Neural crest cell (in vitro differentiated cells): ENCODE results near the gene SLC38A2. TPM values are rescaled to one million over a fixed set of nuclear protein-coding genes. Genes with fewer than 3 reads are reported as not detected.

Experiments used
- DNase-seq: peaks from one replicate; pipeline ENCODE4 v3.0.0; 2021; ENCODE audit warnings: low read depth, mixed read lengths, low spot score
- H3K27ac Mint-ChIP-seq: one replicate; pipeline ENCODE4 v1.8.0; 2021; ENCODE audit warnings: mild to moderate bottlenecking, mixed read lengths; ENCODE audit not compliant: unreplicated experiment
- H3K27me3 Mint-ChIP-seq: 2 replicates; pipeline ENCODE4 v1.8.0; 2021; ENCODE audit warnings: low read depth, mild to moderate bottlenecking, mixed read lengths
- H3K36me3 Mint-ChIP-seq: 2 replicates; pipeline ENCODE4 v1.8.0; 2021; ENCODE audit warnings: low read depth, mild to moderate bottlenecking, mixed read lengths
- H3K4me1 Mint-ChIP-seq: 2 replicates; pipeline ENCODE4 v1.8.0; 2021; ENCODE audit warnings: mixed read lengths
- H3K4me3 Mint-ChIP-seq: one replicate; pipeline ENCODE4 v1.8.0; 2021; ENCODE audit warnings: mild to moderate bottlenecking, mixed read lengths
- H3K9me3 Mint-ChIP-seq: 2 replicates; pipeline ENCODE4 v1.8.0; 2021; ENCODE audit warnings: mixed read lengths
- total RNA-seq: library from RNA; stranded (reverse); gene quantifications from 2 replicates; pipeline ENCODE4 v1.2.1, GENCODE V29; 2021
- TF ChIP-seq, protein P1 (sequence below): fragments of 200-600 bp; sonication (generic); conservative IDR thresholded peaks from 2 replicates; pipeline ENCODE4 v1.5.0; 2021; ENCODE audit warnings: antibody characterized with exemption, mild to moderate bottlenecking

The SLC38A2 gene
- total RNA-seq, 1 donor from 2014 or later, result 186 TPM

DNA sequence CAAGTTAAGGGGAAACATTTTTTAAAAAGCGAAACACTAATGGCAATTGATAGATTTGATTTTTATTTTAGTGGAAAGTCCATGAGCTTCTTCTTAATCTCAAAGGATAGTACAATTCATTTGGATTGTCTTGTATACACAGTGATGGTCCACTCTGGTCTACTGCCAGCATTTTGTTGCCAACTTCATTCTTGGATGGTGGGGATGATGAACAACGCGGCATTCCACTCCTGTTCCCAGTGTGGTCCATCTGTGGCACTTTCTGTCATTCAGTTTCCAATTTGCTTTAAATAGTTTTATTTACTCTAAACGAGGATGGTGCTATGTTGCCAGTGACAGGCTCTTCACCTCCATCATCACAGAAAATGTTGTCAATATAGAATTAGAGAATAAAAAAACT, 40.3 kb upstream of the SLC38A2 start:
- Mint-ChIP-seq H3K27ac (no peak overlapping the region), H3K36me3 (no peaks in the 10 kb centered on the region), H3K4me1 (peaks cover 3% of the 10 kb centered on the region), H3K27me3 (peaks cover 11% of the 10 kb centered on the region), H3K9me3 (no peaks in the 10 kb centered on the region), H3K4me3 (no peak overlapping the region)
- TF ChIP-seq, protein P1, sequence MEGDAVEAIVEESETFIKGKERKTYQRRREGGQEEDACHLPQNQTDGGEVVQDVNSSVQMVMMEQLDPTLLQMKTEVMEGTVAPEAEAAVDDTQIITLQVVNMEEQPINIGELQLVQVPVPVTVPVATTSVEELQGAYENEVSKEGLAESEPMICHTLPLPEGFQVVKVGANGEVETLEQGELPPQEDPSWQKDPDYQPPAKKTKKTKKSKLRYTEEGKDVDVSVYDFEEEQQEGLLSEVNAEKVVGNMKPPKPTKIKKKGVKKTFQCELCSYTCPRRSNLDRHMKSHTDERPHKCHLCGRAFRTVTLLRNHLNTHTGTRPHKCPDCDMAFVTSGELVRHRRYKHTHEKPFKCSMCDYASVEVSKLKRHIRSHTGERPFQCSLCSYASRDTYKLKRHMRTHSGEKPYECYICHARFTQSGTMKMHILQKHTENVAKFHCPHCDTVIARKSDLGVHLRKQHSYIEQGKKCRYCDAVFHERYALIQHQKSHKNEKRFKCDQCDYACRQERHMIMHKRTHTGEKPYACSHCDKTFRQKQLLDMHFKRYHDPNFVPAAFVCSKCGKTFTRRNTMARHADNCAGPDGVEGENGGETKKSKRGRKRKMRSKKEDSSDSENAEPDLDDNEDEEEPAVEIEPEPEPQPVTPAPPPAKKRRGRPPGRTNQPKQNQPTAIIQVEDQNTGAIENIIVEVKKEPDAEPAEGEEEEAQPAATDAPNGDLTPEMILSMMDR, result no peak
- DNase-seq, result no peak

DNA sequence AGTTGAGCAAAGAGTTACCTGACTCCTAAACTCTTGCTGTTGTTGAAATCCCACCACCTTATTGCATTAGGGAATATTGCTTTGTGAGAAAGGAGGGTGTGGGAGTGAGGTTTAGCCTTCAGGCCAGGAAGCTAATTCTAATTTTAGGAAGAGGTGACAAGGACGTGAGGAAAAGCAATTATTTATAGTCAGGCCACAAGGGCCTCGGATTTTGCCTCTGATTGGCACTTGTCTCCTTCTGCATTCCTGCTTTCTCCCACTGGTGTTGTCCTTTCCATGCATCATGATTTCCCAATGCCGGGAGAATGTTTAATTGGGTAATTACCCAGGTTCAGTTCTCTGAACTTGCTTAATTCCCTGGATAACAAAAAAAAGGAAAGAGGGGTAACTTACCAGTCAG, 37.9 kb upstream of the SLC38A2 start:
- H3K36me3 Mint-ChIP-seq, result no peaks in the 10 kb centered on the region
- H3K27ac Mint-ChIP-seq, result no peak overlapping the region
- H3K4me1 Mint-ChIP-seq, result peaks cover 3% of the 10 kb centered on the region
- no peak for DNase-seq
- H3K27me3 Mint-ChIP-seq, result peaks cover 11% of the 10 kb centered on the region
- H3K4me3 Mint-ChIP-seq, result no peak overlapping the region
- TF ChIP-seq, protein P1, result no peak
- H3K9me3 Mint-ChIP-seq, result no peaks in the 10 kb centered on the region

DNA sequence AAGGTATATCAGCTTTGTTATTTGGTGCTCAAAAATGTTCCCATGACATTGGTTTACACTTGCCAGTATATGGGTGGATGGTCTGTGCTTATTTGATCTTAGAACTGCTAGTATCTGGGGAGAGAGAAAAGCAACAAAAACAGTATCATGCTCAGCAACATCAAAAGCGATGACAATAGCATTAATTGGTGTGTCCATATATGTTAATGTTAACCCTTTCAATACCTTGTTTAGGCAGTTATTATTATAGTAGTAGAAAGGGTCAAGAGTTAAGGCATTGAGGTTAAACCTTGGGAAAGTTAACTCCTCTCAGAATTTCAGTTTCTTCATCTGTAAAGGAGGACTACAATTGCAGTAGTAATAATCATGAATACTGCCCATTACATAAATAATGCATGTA, 37.4 kb upstream of the SLC38A2 start:
- Mint-ChIP-seq H3K9me3 (no peaks in the 10 kb centered on the region), H3K4me3 (no peak overlapping the region), H3K36me3 (no peaks in the 10 kb centered on the region), H3K4me1 (peaks cover 3% of the 10 kb centered on the region), H3K27me3 (peaks cover 11% of the 10 kb centered on the region), H3K27ac (no peak overlapping the region)
- TF ChIP-seq, protein P1, result no peak
- DNase-seq, result no peak

DNA sequence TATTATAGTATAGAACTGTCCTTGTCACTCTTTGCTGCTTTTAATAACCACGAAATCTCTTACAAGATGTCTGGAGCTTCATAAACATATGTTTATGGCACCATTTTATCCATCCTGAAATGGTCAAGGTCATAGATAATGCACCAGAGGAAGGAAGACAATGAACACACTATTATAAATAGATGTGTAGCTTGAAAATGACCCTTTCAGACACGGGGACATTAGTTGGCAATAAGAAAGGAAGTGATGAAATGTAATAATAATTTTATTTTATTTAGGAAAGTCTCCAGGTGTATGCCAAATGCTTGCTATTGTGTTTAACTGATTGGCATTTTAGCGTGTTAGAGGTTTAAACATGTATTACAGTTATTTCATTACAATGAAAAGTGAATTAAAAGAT, 36.8 kb upstream of the SLC38A2 start:
- Mint-ChIP-seq H3K9me3 (no peaks in the 10 kb centered on the region), H3K36me3 (no peaks in the 10 kb centered on the region), H3K4me1 (peaks cover 3% of the 10 kb centered on the region), H3K27ac (no peak overlapping the region), H3K27me3 (peaks cover 11% of the 10 kb centered on the region), H3K4me3 (no peak overlapping the region)
- no peak for DNase-seq
- TF ChIP-seq, protein P1, result no peak

DNA sequence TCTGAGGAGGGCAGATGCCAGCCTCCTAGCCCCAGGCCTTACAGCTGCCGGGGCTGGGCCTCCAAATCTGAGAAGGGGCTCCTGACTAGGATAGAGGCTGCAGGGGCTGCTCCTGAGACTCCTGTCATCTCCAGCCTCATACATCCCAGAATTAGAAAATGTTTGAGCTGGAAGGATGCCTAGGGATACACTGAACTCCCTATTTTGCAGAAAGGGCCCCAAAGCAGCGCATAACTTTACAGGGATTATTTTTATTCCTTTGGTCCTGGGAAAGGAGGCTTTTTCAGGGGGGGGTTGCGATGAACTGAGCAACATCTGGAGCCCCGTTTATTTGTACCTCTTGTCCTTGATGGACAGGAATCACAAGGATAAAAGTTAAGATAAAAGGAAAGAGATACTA, 35.9 kb upstream of the SLC38A2 start:
- no peak overlapping the region for H3K4me3 Mint-ChIP-seq

More for the DNA sequence above, 35.9 kb upstream of the SLC38A2 start:
- Mint-ChIP-seq H3K4me1 (peaks cover 1% of the 10 kb centered on the region), H3K36me3 (no peaks in the 10 kb centered on the region), H3K27me3 (peaks cover 5% of the 10 kb centered on the region), H3K9me3 (no peaks in the 10 kb centered on the region), H3K27ac (no peak overlapping the region)
- TF ChIP-seq, protein P1, result no peak
- DNase-seq, result no peak
